Measurements from ENCODE around the gene TAGLN2.
A peak's percentile ranks its signal among the peaks of the same experiment; 100 is the strongest.
"Not testable (repeated sequence)": the region's sequence is repeated elsewhere in the genome, so short reads cannot be mapped to it uniquely, and the experiment has no call there.

The TAGLN2 gene

DNA sequence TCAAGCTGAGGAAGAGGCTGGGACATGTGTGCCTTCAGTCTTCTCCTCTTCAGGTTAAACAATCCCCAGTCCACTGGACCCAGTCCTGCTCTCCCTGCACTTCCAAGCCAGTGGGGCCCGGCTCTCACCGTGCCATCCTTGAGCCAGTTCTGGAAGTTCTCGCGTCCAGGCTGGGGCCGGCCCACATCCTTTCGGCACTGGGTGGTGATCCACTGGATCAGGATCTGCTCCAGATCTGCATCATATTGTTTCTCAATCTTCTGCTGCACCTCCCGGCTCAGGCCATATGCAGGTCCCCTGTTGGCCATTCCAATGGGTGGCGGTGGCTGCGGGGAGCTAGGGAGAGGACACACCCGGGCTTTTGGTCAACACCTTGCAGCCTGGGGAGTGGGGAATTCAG lies 5.1 kb downstream of the TAGLN2 start:
- no peak for DNase-seq

DNA sequence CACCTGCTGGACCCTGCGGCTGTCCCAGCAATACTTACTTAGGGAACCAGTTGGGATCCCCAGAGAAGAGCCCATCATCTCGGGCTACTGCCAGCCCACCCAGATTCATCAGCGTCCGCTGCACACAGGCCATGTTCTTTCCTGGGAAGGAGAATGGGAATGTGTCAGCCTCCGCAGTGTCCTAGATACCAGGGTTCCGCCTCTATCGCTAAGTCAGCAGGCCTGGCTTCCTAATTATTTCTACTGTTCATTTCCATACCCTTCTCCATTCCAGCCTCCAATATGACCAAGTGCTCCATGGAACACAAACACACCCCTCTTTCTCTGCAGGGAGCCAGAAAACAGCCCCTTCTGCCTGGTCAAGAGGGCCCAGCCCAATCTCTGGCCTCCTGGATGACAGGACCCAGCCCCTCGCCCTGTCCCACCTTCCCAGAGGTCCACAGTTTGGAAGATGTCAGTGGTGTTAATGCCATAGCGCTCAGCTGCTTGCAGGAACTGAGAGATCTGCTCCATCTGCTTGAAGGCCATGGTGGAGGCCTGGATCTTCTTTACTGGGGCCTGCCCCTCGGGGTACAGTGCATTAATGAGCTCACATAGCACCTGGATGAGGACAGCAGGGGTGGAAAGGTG lies 6.0 kb downstream of the TAGLN2 start:
- no peak for DNase-seq

DNA sequence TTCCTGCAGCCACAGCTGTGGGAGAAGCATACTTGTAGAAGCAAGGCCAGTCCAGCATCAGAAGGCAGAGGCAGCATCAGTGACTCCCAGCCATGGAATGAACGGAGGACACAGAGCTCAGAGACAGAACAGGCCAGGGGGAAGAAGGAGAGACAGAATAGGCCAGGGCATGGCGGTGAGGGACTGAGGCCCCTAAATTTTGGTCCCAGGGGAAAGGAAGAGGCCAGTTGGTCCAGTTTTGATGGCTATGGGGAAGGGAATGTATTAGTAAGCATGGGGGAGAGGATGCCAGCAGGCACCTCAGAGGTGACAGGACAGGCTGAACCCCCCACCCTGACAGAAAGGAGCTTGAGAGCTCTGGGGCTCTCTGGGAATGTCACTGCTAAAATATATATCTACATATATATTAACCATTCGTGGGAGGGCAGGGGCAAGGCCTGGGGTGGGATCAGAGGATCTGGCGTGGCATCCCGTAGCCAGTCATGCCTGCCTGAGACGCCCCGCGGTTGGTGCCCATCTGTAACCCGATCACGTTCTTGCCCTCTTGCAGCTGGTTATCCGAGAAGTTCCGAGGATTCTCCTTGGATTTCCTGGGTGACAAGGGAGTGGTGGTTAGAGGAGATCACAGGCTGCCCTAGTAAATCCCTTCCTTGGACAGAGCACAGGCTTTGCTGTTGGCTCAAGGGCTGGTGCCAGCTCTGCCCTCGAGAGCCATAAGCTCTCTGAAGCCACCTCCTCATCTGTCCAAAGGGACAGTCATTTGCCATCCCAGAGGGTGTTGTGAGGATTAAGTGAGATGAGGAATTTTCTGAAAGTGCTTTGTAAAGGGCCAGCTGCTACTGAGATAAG lies 6.7 kb downstream of the TAGLN2 start:
- no peak for DNase-seq

DNA sequence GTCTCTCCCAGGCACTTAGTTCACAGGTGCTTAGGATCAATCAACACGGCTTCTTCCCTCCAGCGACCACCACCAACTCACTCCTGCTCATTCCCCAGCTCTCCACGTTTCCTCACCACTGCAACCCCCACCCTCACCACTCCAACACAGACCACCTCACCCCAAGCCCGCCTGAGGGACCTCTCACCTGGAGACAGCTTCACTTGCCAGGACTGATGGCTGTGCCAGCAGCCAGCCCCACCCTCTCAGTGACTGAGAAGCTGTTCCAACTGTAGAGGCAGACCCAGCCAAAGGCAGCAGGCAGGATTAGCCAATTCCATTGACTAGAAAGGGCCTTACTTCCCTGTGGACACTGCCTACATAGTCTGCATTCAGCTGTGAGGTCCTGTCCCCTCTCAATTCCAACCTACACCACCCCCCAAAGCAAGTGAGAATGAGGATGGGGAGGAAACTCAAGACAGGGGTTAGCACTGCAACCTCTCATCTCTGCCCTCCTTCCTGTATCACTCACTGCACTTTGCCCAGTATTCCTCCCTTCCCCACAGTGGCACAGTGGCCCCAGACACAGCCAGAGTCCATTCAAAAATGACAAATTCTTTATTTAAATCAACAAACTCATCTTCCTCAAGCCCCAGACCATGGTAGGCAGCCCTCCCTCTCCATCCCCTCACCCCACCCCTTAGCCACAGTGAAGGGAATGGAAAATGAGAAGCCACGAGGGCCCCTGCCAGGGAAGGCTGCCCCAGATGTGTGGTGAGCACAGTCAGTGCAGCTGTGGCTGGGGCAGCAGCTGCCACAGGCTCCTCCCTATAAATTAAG lies 7.6 kb downstream of the TAGLN2 start:
- no peak for DNase-seq

DNA sequence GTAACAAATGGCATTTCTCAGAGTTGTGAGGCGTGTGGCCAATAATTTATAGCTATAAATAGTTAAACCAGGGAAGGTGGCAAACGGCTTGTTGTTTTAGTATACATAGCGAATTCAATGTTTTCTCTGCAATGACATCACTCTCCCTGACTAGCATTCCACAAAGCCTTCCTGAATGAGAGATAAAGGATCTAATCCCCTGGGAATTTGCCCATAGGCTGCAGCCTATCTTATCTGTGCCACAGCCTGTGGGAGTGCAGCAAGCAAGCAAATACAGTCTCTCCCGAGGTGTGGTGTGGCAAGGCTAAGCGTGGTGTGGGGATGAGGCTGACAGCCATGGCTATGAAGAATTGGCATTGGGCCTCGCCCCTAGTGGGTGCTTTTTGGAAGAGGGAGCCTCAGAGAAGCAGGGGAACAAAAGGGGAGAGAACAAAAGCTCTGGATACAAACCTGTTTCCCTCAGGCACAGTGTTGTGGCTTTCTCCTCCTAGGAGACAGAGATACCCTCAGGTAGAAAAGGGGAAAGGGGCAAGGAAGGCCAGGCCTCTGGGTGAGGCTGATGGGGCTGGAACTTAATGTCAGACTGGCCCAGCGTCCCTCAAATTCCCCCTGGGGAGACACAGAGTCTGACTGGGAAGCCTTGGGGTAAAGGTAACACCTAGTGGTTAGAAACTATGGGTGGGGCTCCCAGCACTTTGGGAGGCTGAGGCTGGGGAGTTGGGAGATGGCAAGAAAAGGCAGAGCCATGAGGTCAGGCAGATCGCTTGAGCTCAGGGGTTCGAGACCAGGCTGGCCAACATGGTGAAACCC lies 8.9 kb downstream of the TAGLN2 start:
- no peak for DNase-seq

DNA sequence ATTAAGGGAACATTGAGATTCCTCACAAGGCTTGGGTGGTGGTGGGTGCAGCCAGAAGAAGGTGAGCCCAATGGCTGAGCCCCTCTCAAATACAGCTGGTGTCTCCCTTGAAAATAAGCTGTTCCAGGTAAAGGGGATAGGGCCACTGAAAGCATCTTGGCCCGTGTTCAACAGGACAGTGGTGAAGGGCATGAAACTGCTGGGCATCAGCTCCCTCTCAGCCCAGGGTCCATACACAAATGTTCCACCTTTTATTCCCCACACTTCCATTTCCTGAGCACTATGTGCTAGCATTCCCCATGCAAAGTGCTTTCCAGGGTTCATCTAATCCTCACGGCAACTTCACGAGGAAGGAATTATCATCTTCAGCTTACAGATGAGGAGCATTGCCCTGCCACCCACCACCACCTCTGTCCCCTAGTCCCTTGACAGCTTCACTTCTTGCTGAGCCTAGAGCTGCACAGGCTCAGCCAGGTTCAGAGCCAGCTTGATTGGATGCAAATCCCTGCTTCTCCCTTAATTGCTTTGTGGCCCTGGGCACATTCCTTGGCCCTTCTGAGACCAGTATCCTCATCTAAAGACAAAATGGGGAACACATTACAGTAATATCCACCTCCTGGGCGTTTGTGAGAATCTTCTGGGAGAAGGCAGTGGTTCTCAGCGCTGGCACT lies 9.6 kb downstream of the TAGLN2 start:
- DNase-seq, result no peak

DNA sequence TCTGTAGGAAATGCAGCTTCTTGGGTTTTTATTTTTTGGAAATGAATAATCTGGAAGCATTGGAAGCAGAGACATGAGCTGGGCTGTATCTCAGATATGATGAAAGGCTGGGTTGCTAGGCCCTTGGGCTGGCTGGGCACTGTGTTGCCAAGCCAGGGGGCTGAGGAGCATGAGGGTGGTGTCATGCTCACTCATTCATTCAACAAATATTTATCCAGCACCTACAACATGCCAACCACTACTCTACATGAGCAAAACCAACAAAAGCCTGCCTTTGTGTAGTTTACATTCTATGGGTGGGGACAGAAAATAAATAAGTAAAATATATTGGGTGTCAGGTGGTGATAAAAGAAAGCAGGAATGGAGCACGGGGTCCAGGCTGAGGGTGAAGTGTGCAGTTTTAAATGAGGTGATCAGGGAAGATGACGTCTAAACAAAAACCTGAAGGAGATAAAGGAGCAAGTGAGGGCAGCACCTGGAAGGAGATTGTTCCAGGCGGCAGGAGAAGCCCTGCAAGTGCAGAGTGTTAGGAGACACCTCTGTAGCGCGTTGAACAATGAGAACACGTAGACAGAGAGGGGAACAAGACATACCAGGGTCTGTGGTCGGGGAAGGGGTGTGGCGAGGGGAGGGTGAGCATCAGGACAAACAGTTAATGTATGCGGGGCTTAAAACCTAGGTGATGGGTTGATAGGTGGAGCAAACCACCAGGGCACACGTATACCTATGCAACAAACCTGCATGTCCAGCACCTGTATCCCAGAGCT lies 10.9 kb downstream of the TAGLN2 start:
- no peak for DNase-seq

DNA sequence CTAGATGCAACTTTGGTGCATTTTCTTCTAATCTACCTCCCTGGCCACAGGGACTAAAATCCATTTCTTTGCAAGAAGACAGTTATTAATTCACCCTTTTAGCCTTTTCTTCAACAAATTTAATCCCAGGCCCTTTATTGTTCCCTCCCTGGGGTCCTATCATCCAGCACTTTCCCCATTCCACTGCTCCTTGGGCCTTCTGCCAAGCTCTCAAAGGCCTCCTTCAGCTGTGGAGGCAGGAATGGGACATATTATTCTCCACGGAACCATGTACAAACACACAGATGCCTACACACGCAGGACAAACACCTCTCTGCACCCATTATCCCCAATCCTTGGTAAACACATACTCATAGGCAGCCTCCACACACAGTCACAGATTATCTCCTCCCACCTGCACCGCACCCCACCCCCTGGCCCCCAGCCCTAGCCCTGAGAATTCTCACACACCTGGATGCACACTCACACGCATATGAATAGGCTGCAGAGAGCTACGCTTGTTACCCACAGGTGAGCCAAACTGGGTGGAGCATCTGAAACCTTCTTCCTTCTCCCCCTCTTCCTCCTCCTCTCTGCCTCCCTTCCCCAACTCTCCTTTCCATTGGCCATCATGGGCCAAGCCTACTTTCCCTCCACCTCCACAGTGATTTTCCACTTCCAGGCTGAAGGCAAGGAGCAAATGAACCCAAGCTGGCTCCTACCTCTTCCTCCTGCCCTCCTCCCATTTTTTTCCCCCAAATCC lies 11.7 kb downstream of the TAGLN2 start:
- no peak for DNase-seq

DNA sequence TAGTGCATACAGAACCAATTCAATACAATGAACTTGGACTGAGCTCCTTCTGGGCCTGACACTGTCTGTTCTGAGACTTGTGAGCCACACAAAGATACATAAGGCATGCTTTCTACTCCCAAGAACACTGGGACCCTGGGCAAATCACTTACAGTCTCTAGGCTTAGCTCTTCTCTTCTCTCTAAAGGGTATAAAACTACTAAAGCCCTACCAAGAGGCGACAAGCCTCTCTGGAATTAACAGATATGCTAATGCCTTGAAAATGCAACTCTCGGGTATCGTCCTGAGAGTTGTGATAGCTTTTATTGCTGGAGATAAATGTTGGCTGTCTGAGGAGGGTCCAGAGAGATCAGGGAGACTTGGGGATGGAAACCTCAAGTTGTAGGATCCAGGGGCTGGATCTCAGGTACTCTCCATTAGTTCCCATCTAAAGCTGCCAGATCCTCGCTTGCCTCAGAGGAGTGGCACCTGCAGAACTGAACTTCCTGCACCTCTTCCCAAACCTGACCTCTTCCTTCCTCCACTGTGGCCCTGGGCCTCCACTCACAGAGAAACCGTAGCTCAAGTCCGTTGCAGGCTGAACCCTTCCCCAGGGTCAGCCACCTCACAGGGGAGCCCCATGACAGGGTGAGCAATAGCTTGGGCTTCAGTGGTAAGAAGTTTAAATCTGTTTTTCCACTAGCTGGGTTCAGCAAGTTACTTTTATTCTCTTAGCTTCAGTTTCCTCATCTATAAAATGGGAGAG lies 13.8 kb downstream of the TAGLN2 start:
- no peak for DNase-seq

DNA sequence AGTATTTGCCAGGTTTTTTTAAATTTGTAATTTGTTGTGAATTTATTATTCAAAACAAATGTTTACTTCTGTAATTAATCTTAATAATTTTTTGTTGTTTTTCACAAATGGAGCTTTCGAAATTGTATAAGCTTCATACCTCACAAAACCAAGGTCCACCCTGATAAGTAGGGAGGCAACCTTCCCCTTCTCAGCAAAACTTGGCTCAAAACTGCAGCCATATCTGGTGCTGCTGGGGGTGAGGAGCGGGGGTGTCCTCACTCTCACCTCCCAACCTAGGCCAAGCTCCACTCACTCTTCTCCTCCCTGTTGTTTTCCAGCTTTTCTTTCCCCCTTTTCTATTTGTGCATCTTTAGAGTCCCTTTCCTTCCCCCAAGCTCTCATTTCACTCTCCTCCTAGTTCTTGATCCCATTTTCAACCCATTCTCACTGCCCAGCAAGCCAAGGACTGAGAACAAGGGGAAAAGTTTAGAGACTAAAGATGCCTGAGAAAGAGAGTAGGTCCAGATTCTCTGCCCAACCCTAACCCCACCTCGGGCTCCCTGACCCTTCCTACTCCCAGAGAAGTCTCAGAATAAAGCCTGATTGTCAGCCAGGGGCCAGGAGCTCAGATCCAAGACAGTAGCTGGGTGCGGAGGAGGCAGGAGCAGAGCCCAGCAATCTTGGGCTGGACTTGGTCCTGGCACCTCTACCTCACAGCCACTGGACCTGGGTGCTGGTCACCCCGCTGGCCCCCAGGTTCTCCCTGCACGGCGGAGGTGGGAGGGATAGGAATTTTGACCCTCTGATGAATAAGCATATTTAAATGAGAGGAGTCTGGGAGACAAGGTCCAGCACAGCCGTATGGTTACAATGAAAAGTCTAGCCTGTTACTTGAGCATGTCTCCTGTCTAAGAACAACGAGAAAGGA lies 17.0 kb downstream of the TAGLN2 start:
- DNase-seq, result no peak

DNA sequence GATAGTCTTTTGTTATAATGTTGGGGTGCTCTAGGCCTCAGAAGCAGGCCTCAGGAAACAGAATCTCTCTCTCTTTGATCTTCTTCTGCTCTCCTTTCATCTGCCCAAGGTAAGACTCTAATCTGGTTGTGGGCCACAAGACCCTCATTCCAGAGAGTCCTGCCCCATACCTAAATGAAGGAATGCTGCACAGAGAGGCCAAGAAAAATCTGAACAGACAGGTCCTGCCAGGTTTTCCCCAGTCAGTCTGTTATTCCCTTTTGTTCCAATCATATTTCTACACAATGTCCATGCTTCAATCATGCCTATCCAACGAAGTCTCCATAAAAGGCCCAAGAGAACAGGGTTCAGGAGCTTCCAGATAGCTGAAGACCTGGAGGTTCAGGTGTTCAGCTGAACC lies 18.3 kb downstream of the TAGLN2 start:
- DNase-seq, result no peak

DNA sequence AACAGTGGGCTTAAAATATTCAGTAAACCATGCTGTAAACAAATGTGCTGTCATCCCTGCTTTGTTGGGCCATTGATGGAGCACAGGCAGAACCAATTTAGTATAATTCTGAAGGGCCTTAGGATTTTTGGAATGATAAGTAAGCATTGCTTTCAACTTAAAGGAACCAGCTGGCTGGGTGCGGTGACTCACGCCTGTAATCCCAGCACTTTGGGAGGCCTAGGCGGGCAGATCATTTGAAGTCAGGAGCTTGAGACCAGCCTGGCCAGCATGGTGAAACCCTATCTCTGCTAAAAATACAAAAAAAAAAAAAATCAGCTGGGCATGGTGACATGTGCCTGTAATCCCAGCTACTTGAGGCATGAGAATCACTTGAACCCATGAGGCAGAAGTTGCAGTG lies 21.3 kb downstream of the TAGLN2 start:
- not testable (repeated sequence) for DNase-seq

DNA sequence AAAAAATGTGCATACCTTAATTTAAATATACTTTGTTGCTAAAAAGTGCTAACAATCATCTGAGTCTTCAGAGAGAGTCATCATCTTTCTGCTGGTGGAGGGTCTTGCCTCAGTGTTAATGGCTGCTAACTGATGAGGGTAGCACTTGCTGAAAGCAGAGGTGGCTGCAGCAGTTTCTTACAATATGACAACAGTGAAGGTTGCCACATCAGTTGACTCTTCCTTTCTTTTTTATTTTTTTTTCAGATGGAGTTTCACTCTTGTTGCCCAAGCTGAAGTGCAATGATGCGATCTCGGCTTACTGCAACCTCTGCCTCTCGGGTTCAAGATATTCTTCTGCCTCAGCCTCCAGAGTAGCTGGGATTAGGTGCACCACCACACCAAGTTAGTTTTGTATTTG lies 22.8 kb downstream of the TAGLN2 start:
- DNase-seq, result no peak

DNA sequence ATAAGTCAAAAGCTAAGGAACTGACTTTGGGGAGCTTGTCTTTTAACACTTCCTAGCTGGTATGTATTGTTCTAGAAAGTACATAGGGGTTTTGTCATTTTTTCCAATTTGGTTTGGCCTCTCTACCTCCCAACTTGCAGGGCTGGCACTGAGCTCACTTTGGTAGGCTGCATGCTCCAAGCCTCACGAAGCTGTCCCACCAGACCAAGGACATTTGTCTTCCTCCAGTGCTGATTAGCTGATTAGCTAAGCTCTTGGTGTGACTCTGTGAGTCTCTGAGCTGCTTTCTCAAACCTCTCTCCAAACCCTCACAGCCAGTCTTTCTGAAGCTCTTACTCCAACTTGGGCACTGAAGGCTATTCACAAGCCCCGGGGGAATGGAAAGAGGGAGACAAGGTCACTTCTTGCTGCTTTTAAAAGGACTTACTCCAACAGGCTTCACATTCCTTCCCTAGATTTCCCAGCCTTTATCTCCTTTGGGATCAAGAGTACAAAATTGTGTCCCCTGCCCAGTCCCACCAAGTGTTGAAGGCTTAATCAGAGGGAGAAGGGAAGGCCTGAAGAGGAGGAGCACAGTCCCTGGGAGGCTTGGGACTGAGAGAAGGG lies 24.4 kb downstream of the TAGLN2 start:
- no peak for DNase-seq

DNA sequence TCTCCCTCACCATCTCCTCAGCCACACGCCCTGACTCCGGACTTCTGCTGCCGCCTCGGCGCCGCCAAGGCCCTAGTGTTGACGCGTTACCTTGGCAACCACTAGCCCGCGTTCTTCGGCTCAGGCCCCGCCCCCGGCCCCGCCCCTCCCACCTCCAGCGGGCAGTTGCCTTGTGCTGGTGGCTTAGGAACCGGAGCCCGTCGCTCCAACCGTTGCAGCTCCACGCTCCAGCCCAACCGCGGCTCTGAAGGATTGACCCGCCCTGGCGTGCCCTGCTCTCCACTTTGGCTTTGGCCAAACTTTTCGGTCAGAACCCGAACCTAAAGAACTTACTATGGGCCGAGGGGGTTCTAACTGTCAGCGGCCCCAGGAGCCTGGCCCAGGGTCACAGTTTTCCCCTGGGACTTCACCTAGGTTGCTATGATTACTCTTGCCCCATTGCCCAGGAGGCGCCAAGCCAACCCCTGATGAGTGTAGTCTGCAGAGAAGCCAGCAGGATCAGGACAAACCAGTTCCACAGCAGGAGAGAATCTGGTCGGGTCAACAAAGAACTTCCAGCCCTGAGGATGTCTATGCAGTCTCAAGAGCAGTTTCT lies 25.1 kb downstream of the TAGLN2 start, which contains the start of gene CFAP45:
Gene CFAP45, minus strand, starts transcription at position 80 of the 595 bp plus-strand sequence. Its CDS starts 67 bp downstream, at position 13.
- DNase-seq, result peak; percentile 93

DNA sequence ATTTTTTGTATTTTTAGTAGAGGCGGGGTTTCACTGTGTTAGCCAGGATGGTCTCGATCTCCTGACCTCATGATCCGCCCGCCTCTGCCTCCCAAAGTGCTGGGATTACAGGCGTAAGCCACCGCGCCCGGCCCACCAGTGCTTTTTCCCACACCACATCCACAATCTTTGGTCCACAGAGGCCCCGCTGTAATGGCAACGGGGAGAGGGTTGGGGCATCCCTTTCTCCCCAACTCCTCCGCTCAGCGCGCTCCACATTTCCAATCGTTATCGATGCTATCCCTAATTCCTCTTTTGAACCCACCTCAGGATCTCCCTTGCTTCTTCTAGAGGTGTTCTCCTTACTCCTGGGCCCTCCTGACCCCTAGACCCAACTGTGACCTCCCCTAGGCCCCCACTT lies 25.7 kb downstream of the TAGLN2 start:
- DNase-seq, result not testable (repeated sequence)

DNA sequence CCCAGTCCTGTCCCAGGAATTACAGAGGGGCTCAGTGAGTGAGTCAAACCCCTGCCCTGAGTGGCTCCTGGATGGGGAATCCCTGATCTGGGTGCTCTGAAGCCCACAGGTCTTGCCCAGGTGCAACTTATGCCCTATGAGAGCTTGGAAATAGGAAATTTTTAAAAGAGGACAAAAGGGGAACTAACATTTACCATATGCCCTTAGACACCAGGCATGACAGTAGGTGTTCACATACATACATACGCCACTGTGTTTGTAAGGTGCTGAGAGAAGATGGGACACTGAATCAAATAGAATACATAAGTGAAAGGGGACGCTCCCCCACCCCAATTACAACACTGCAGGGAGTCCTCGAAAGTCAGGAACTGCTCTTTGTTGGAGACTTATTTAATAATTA lies 26.8 kb downstream of the TAGLN2 start:
- DNase-seq, result no peak

DNA sequence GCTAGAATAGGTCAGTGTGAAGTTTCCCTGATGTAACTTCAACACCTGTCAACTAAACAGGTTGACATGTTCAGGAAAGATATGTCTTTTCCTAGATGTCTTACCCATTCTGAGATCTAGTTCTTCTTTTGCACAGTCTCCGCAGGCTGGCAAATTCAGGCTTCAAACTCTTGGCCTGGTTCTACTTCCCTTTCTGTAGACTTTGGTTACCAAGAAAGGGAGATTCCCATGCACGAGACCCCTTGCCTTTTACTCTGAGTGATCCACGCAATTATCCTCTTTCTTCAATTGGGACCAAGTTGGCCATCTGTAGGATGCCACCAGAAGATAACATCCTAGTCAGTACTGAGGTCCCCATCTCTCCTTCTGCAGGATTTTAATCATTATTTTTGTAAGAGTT lies 27.3 kb downstream of the TAGLN2 start:
- DNase-seq, result no peak
